ENCODE results near the gene CD40.

DNA sequence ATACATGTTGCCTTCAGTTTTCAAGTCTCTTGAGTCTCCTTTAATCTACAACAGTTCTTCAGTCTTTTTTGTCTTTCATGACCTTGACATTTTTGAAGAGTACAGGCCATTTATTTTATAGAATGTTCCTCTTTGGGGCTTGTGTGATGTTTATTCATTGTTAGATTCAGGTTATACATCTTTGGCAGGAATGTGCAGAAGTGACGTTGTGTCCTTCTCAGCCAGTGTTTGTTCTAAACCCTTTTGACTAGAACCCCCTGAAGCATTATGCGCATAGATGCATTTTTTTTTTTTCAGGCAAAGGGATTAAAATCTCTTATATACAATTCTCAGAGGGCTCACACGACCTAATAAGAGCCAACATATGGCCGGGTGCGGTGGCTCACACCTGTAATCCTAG is 17.1 kb upstream of the CD40 start:
- no peak for TF ChIP-seq EZH2 (IDR thresholded peaks at IDR 0.05; ENCODE audit: insufficient read depth, poor library complexity, severe bottlenecking)
- TF ChIP-seq EZH2phosphoT487 (IDR thresholded peaks at IDR 0.05; ENCODE audit: insufficient read depth, low read depth): no peak

Measured in GM23248 (cell line).